Motor neuron (in vitro differentiated cells): ENCODE results near the gene FAM185A. TPM values are rescaled to one million over a fixed set of nuclear protein-coding genes. Genes with fewer than 3 reads are reported as not detected.
"Not testable (repeated sequence)": the region's sequence is repeated elsewhere in the genome, so short reads cannot be mapped to it uniquely, and the experiment has no call there.

Source experiments
- ATAC-seq, 8 experiments: fragments of 200-7000 bp; cut with Tn5 transposase; replicated peaks in 6 of 8; 2 replicates each; pipeline ENCODE4 v1.8.0; 2021; ENCODE audit warnings: mild to moderate bottlenecking in 8 of 8, moderate library complexity in 8 of 8
- H3K27ac ChIP-seq, 2 donors: fragments of 250-450 bp; sonication (Bioruptor Pico); 2 replicates each; pipeline ENCODE4 v1.9.0; 2021; ENCODE audit warnings: antibody characterized with exemption in 2 of 2, mild to moderate bottlenecking in 2 of 2, moderate library complexity in 1 of 2
- H3K4me1 ChIP-seq, 2 donors: fragments of 250-450 bp; sonication (Bioruptor Pico); replicated peaks in 1 of 2; 2 replicates each; pipeline ENCODE4 v1.6.1; 2021; ENCODE audit warnings: antibody characterized with exemption in 2 of 2, mild to moderate bottlenecking in 2 of 2, moderate library complexity in 1 of 2
- H3K4me3 ChIP-seq, 5 donors: fragments of 250-450 bp; sonication (Bioruptor Pico); 2 replicates each; pipeline ENCODE4 v1.9.0; 2021; ENCODE audit warnings: antibody characterized with exemption in 5 of 5, mild to moderate bottlenecking in 5 of 5, moderate library complexity in 4 of 5
- WGBS, 10 experiments: fragments of 450-650 bp; shearing (Covaris generic); methylation state at CpG; one replicate each; pipeline ENCODE4 v1.0.0; 2022; 5-methylcytosine and 5-hydroxymethylcytosine counted together
- in situ Hi-C, 9 experiments: fragments of 400-800 bp; cut with MboI; loops; one replicate each; pipeline ENCODE4 v1.15.0; 2021; ENCODE audit warnings: low sequenced_read_pairs in 9 of 9, low pct_unique_long_range_greater_than_20kb in 2 of 9; ENCODE audit not compliant: unreplicated experiment in 9 of 9
- total RNA-seq, 8 experiments: library from RNA; unstranded; fragments of 300-600 nt; gene quantifications; 2 replicates each; pipeline versions ENCODE4 v1.2.3 to v1.2.4, GENCODE V29; 2022

The FAM185A gene
- total RNA-seq, 8 experiments from 2014 or later, result 5.9 to 15.1 (median 9.1) TPM

- H3K4me3 ChIP-seq, in situ Hi-C loops, ATAC-seq, H3K4me1 ChIP-seq, H3K27ac ChIP-seq: not testable (repeated sequence)
Observed at GRCh38 chr7:102791831-102792230, 43.0 kb downstream of the FAM185A start.

DNA sequence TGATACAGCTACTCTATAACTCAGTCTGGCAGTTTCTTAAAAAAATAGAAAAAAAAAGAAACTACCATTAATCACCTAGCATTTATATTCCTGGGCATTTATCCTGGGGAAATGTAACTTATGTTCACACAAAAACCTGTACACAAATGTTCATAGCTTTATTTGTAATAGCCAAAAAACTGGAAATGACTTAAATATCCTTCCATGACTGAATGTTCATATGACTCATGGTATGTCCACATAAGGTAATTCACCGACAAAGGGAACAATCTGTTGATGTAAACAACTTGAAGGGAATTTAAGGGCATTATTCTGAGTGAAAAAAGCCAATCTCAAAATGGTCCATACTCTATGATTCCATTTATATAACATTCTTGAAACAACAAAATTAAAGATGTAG, 45.8 kb downstream of the FAM185A start:
- H3K4me3 ChIP-seq, ATAC-seq, H3K27ac ChIP-seq, in situ Hi-C loops, H3K4me1 ChIP-seq: not testable (repeated sequence)
- 60% methylated on average over 1 of the region's 1 CpG; no CpG with 5 or more reads in 9 of the 10 experiments for WGBS, 10 experiments

DNA sequence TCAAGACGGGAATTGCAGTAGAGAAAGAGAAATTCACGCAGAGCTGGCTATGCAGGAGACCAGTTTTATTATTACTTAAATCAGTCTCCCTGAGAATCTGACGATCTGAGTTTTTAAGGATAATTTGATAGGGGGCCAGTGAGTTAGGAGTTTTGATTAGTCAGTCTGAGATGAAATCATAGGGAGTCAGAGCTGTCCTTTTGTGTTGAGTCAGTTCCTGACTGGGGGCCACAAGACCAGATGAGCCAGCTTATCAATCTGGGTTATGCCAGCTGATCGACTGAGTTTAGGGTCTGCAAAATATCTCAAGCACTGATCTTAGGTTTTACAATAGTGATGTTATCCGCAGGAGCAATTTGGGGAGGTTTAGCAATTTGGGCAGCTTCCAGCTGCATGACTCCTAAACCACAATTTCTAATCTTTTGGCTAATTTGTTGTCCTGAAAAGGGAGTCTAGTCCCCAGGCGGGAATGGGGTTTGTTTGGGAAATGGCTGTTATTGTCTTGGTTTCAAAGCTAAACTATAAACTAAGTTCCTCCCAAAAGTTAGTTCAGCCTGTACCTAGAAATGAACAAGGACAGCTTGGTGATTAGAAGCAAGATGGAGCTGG, 47.3 kb downstream of the FAM185A start:
- H3K4me1 ChIP-seq, ATAC-seq, H3K27ac ChIP-seq, in situ Hi-C loops, H3K4me3 ChIP-seq: not testable (repeated sequence)
- WGBS, 10 experiments, result no CpG with 5 or more reads among the region's 6 CpGs

GRCh38 chr7:102806613-102807012, 57.8 kb downstream of the FAM185A start:
- no peak overlapping the region for H3K27ac ChIP-seq
- no peaks in the 10 kb centered on the region for H3K4me1 ChIP-seq
- in situ Hi-C loops, result no loop called here
- WGBS, 10 experiments, result 60 to 100% (median 76%) methylated on average over 1 to 7 of the region's 7 CpGs
- no peak overlapping the region for H3K4me3 ChIP-seq
- ATAC-seq, result no peak

DNA sequence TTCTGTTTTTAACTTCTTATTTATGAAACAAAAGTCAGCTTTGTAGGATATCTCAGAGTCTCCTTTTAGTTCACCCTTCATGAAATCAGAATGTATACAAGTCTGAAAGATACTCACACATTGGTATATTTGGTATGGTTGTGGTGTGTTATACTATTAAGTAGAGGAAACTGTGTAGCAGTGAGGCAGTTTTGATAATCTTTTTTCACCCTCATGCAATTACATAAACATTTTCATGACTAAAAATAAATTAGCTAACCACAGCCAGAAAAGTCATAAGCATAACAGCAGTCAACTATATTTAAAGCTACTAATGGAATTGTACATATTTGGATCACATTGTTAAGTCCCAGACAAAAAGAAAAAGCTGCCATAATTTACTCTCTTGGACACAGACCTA, 62.1 kb downstream of the FAM185A start:
- in situ Hi-C loops, result no loop called here
- ATAC-seq, result peak in 3 of 8 experiments; percentile 28 to 44 (median 33)
- Histone ChIP-seq H3K4me1 (no peaks in the 10 kb centered on the region), H3K27ac (no peak overlapping the region), H3K4me3 (no peak overlapping the region)

DNA sequence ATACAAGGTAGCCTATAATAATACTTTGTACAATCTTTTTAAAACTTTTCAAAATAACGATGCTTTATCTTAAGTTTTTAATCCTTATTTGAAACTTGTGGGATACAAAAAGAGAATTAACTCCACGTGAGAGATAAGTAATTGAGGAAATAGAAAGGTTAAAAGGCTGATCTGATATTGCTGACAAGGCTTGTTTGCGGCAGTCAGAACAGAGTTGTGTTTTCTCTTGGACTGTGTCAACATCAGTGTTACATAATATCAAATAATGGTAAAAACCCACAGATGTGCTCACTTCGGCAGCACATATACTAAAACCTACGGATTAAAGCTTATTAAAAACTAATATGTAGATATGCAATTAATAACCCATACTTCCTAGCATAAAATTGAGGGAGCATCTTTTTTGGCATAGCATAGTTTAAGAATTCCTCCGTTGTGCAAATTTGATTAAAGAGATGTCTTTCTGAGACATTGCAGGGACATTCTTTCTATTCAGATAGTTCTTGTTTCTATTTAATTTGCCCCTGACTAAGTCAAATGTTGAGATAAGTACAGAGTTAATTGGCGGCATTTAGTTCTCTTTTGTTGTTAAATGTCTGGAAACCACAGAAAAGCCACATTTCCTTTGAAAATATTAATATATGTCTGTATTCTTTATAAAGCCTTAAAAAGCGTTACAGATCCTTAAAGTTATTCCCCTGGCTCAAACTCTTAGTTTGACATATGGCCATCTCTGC, 63.3 kb downstream of the FAM185A start:
- Histone ChIP-seq H3K4me1 (no peaks in the 10 kb centered on the region), H3K27ac (no peak overlapping the region), H3K4me3 (no peak overlapping the region)
- in situ Hi-C loops, result no loop called here
- ATAC-seq, result no peak
- WGBS, 10 experiments, result 60 to 96% (median 87%) methylated on average over 3 to 8 of the region's 8 CpGs

- WGBS, 10 experiments, result 56 to 100% (median 91%) methylated on average over 1 to 2 of the region's 2 CpGs; no CpG with 5 or more reads in 2 of the 10 experiments
- in situ Hi-C loops, result no loop called here
- ATAC-seq, result no peak
- H3K4me1 ChIP-seq, result no peaks in the 10 kb centered on the region
- H3K27ac ChIP-seq, result no peak overlapping the region
- H3K4me3 ChIP-seq, result no peak overlapping the region
Observed at GRCh38 chr7:102813191-102814024, 64.6 kb downstream of the FAM185A start.

DNA sequence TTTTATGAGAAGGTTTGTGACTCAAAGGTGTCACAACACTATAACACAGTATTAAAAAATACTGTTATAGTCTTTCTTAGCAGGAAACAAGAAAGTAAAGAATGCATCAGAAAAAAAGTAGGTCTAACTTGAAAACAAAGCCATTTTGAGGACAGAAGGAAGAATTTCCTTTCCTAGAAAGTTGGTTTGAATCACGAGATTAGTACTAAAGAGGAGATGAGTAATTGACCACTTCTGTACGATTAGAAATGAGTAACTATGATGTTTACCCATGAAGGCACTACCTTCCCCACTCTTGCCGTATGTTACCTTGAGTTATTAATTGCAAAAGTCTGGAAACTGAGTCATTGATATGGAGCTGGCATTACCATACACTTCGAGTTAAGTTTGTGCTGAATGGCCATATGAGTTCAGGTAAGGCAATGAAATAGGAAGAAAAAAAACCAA, 65.2 kb downstream of the FAM185A start:
- Histone ChIP-seq H3K27ac (no peak overlapping the region), H3K4me3 (no peak overlapping the region), H3K4me1 (no peaks in the 10 kb centered on the region)
- no peak for ATAC-seq
- 21 to 87% (median 72%) methylated on average over 2 to 4 of the region's 4 CpGs for WGBS, 10 experiments
- in situ Hi-C loops, result no loop called here

- WGBS, 10 experiments, result 46 to 100% (median 80%) methylated on average over 1 to 4 of the region's 4 CpGs; no CpG with 5 or more reads in 2 of the 10 experiments
- Histone ChIP-seq H3K4me3 (no peak overlapping the region), H3K27ac (no peak overlapping the region), H3K4me1 (no peaks in the 10 kb centered on the region)
- peak in 3 of 8 experiments; percentile 71 to 99 (median 99) for ATAC-seq
- in situ Hi-C loops, result no loop called here
Observed at GRCh38 chr7:102817616-102818573, 69.1 kb downstream of the FAM185A start.

GRCh38 chr7:102819151-102819550, 70.4 kb downstream of the FAM185A start:
- no peak overlapping the region for H3K4me3 ChIP-seq
- no peak for ATAC-seq
- no peaks in the 10 kb centered on the region for H3K4me1 ChIP-seq
- 17 to 71% (median 47%) methylated on average over 1 to 2 of the region's 2 CpGs; no CpG with 5 or more reads in 4 of the 10 experiments for WGBS, 10 experiments
- in situ Hi-C loops, result no loop called here
- H3K27ac ChIP-seq, result no peak overlapping the region

DNA sequence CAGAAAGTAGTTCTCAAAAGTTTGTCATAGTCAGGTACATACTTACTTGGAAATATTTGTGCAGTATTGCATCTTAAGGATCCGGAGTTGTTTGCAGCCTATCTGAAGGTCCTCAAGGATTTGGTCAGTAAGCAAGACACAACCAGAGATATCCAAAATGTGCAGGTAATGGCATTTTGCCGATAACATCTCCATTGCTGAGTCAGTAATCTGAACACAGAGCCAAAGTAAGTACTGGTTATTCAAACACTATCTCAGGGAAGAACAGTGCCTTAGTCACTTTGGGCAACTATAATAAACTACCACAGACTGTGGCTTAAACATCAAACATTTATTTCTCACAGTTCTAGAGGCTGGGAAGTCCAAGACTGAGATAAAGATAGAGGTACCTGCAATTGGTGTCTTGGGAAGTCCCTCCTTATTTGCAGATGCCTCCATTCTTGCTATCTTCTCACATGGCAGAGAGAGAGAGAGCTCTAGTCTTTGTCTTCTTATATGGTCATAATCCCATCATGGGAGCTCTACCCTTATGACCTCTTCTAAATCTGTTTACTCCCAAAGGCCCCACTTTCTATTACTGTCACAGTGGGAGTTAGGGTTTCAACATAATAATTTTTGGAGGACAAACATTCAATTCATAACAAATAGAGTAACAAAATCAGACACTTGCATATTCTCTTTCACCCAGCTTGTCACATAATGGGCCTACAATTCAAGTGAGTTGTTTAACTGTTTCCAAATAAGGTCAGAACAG, 73.4 kb downstream of the FAM185A start:
- Histone ChIP-seq H3K4me1 (no peaks in the 10 kb centered on the region), H3K27ac (no peak overlapping the region), H3K4me3 (no peak overlapping the region)
- in situ Hi-C loops, result no loop called here
- no peak for ATAC-seq
- WGBS, 10 experiments, result 78 to 100% (median 100%) methylated on average over 1 to 2 of the region's 2 CpGs
